Thyroid gland (tissue), 4 donors: ENCODE data around the gene KCNIP3. TPM values are rescaled to one million over a fixed set of nuclear protein-coding genes. Genes with fewer than 3 reads are reported as not detected.

Experiments
- DNase-seq, 2 donors: peaks; one replicate each; pipeline ENCODE4 v3.0.0-alpha.2; 2019
- H3K27ac ChIP-seq, 3 donors: fragments of 200-600 bp; sonication (generic); 1 replicate in 2 of 3; 2 replicates in 1 of 3; pipeline ENCODE4 v1.5.1; 2016 to 2019; ENCODE audit warnings: mild to moderate bottlenecking in 1 of 3, moderate library complexity in 1 of 3
- H3K27me3 ChIP-seq: fragments of 200-600 bp; sonication (generic); one replicate; pipeline ENCODE4 v1.5.1; 2019
- H3K36me3 ChIP-seq, 2 donors: fragments of 200-600 bp; sonication (generic); one replicate each; pipeline ENCODE4 v1.5.1; 2016 to 2019
- H3K4me1 ChIP-seq, 2 donors: fragments of 200-600 bp; sonication (generic); one replicate each; pipeline ENCODE4 v1.5.1; 2017 to 2019
- H3K4me3 ChIP-seq, 3 donors: fragments of 200-600 bp; sonication (generic); replicated peaks in 1 of 3; 1 replicate in 2 of 3; 2 replicates in 1 of 3; pipeline ENCODE4 v1.5.1; 2016; ENCODE audit warnings: mild to moderate bottlenecking in 1 of 3
- H3K9me3 ChIP-seq: fragments of 200-600 bp; sonication (generic); one replicate; pipeline ENCODE4 v1.5.1; 2017
- CTCF ChIP-seq, 6 experiments: fragments of 200-600 bp in 3 of 6; fragments of 450-650 bp in 3 of 6; sonication (generic) in 3 of 6; IDR thresholded peaks; one replicate each; pipeline ENCODE4 v1.5.1; 2016 to 2019; ENCODE audit warnings: antibody characterized with exemption in 6 of 6, mild to moderate bottlenecking in 2 of 6, inconsistent platforms in 1 of 6, moderate library complexity in 1 of 6
- POLR2A ChIP-seq, 2 donors: fragments of 450-650 bp; IDR thresholded peaks; one replicate each; pipeline ENCODE4 v1.6.1; 2017; ENCODE audit warnings: antibody characterized with exemption in 2 of 2, mild to moderate bottlenecking in 2 of 2, moderate library complexity in 1 of 2
- WGBS, 2 donors: methylation state at CpG; one replicate each; pipeline ENCODE4 v1.1.5; 2017; 5-methylcytosine and 5-hydroxymethylcytosine counted together
- intact Hi-C: fragments of 100-400 bp; cut with DNase I; formaldehyde crosslinking; loops from one replicate; pipeline ENCODE4 v1.15.1; 2023
- total RNA-seq, 4 donors: library from RNA; depleted of rRNA; stranded (reverse); fragments of >200 nt; gene quantifications; one replicate each; pipeline ENCODE4 v1.2.3, GENCODE V29; 2016

KCNIP3 gene
- total RNA-seq, 4 donors from 2014 or later = 37.1 to 66.5 (median 51.1) TPM

GRCh38 chr2:95281071-95281470 lies 16.1 kb upstream of the KCNIP3 start:
- H3K27ac ChIP-seq = no peak overlapping the region
- 86 to 94% methylated on average over 8 of the region's 8 CpGs for WGBS, 2 donors

GRCh38 chr2:95281786-95282185 lies 15.4 kb upstream of the KCNIP3 start:
- H3K4me1 ChIP-seq = peaks cover 10 to 15% of the 10 kb centered on the region in 2 donors
- TF ChIP-seq POLR2A (IDR thresholded peaks at IDR 0.05) = no peak
- TF ChIP-seq CTCF (IDR thresholded peaks at IDR 0.05) = no peak
- intact Hi-C loops = no loop called here
- no peak overlapping the region for H3K27ac ChIP-seq
- no peaks in the 10 kb centered on the region for H3K27me3 ChIP-seq
- WGBS, 2 donors = 90 to 98% methylated on average over 6 of the region's 8 CpGs
- no peak for DNase-seq
- no peaks in the 10 kb centered on the region for H3K9me3 ChIP-seq
- H3K36me3 ChIP-seq = no peaks in the 10 kb centered on the region
- H3K4me3 ChIP-seq = no peak overlapping the region

More at GRCh38 chr2:95281071-95281470, 16.1 kb upstream of the KCNIP3 start:
- Histone ChIP-seq H3K27me3 (no peaks in the 10 kb centered on the region), H3K4me3 (no peak overlapping the region), H3K9me3 (no peaks in the 10 kb centered on the region), H3K4me1 (peaks cover 18 to 22% of the 10 kb centered on the region in 2 donors), H3K36me3 (no peaks in the 10 kb centered on the region)
- TF ChIP-seq CTCF (IDR thresholded peaks at IDR 0.05) (no peak), POLR2A (IDR thresholded peaks at IDR 0.05) (no peak)
- DNase-seq = no peak
- intact Hi-C loops = no loop called here

- H3K27ac ChIP-seq = no peak overlapping the region
- H3K4me1 ChIP-seq = peaks cover 4 to 8% of the 10 kb centered on the region in 2 donors
- DNase-seq = no peak
- no peak overlapping the region for H3K4me3 ChIP-seq
- H3K36me3 ChIP-seq = no peaks in the 10 kb centered on the region
- no peaks in the 10 kb centered on the region for H3K27me3 ChIP-seq
- intact Hi-C loops = no loop called here
- WGBS, 2 donors = 62 to 68% methylated on average over 3 of the region's 3 CpGs
- no peak for TF ChIP-seq POLR2A (IDR thresholded peaks at IDR 0.05)
- no peaks in the 10 kb centered on the region for H3K9me3 ChIP-seq
These were observed 14.7 kb upstream of the KCNIP3 start for GRCh38 chr2:95282458-95282857.

- H3K4me1 ChIP-seq = no peaks in the 10 kb centered on the region
- H3K27ac ChIP-seq = no peak overlapping the region
- DNase-seq = no peak
- H3K9me3 ChIP-seq = no peaks in the 10 kb centered on the region
- TF ChIP-seq POLR2A (IDR thresholded peaks at IDR 0.05) (no peak), CTCF (IDR thresholded peaks at IDR 0.05) (no peak)
- intact Hi-C loops = no loop called here
- H3K4me3 ChIP-seq = no peak overlapping the region
- 94 to 96% methylated on average over 4 of the region's 4 CpGs for WGBS, 2 donors
- H3K27me3 ChIP-seq = no peaks in the 10 kb centered on the region
- no peaks in the 10 kb centered on the region for H3K36me3 ChIP-seq
These were observed 13.6 kb upstream of the KCNIP3 start for GRCh38 chr2:95283562-95283961.

GRCh38 chr2:95284886-95285541 lies 12.1 kb upstream of the KCNIP3 start:
- Histone ChIP-seq H3K4me1 (no peaks in the 10 kb centered on the region), H3K27me3 (no peaks in the 10 kb centered on the region), H3K9me3 (no peaks in the 10 kb centered on the region), H3K27ac (no peak overlapping the region), H3K4me3 (no peak overlapping the region), H3K36me3 (no peaks in the 10 kb centered on the region)
- no peak for DNase-seq
- WGBS, 2 donors = 87 to 89% methylated on average over 8 to 10 of the region's 13 CpGs
- TF ChIP-seq CTCF (IDR thresholded peaks at IDR 0.05) (no peak), POLR2A (IDR thresholded peaks at IDR 0.05) (no peak)
- intact Hi-C loops = no loop called here
